HepG2 (cell line): ENCODE data around the gene PLXNA4. TPM values are rescaled to one million over a fixed set of nuclear protein-coding genes. Genes with fewer than 3 reads are reported as not detected.

Experiments
- ATAC-seq: fragments of 200-7000 bp; cut with Tn5 transposase; 3 replicates; pipeline ENCODE4 v1.9.1; 2020; ENCODE audit warnings: mild to moderate bottlenecking, moderate library complexity
- BruUV-seq: library from RNA; stranded (reverse); fragments of 400-500 nt; replicated peaks from 2 replicates; lab custom pipeline; 2021; lab: Mats Ljungman, UMichigan
- CTCF ChIA-PET: fragments of 300-600 bp; formaldehyde crosslinking; extraction: SDS; loops from one replicate; lab custom pipeline; 2021; ENCODE audit warnings: low total read pairs, inconsistent platforms, low intra/inter-chr PET ratio; lab: Yijun Ruan, JAX
- POLR2A ChIA-PET: fragments of 350-600 bp; sonication (Branson Sonifier 250); formaldehyde crosslinking; loops from one replicate; lab custom pipeline; 2020; ENCODE audit warnings: antibody characterized with exemption, inconsistent platforms; lab: Yijun Ruan, JAX
- DNase-seq: peaks from one replicate; pipeline ENCODE4 v3.0.0-alpha.2; 2015; ENCODE audit warnings: low spot score
- FAIRE-seq: peaks from 3 replicates; lab custom pipeline; 2011; peaks lifted over from hg19 to GRCh38; lab: Jason Lieb, UNC
- H2AFZ ChIP-seq: one replicate; pipeline ENCODE4 v1.6.1; 2011; ENCODE audit warnings: low read length, inconsistent platforms
- H3K27ac ChIP-seq: fragments of 300-600 bp; 3 replicates; pipeline ENCODE4 v1.8.0; 2011; ENCODE audit warnings: mixed run types, mild to moderate bottlenecking, mixed read lengths, low read length, inconsistent platforms; ENCODE audit not compliant: insufficient read depth; ENCODE audit errors: extremely low read length
- H3K27me3 ChIP-seq, 2 experiments: fragments of 200-600 bp in 1 of 2; 2 replicates in 1 of 2; 3 replicates in 1 of 2; pipeline versions ENCODE4 v1.6.0 to v1.8.0; 2011; ENCODE audit warnings: low read length in 2 of 2, mild to moderate bottlenecking in 2 of 2, moderate library complexity in 2 of 2, inconsistent platforms in 1 of 2; ENCODE audit not compliant: insufficient read depth in 2 of 2, control insufficient read depth in 1 of 2
- H3K36me3 ChIP-seq, 2 experiments: fragments of 200-600 bp in 1 of 2; replicated peaks in 1 of 2; 2 replicates in 1 of 2; 3 replicates in 1 of 2; pipeline versions ENCODE4 v1.5.1 to v1.8.0; 2011; ENCODE audit warnings: low read length in 2 of 2, inconsistent platforms in 1 of 2; ENCODE audit not compliant: insufficient read depth in 2 of 2, control insufficient read depth in 1 of 2
- H3K4me1 ChIP-seq: 2 replicates; pipeline ENCODE4 v1.5.1; 2012; ENCODE audit warnings: low read length, inconsistent platforms; ENCODE audit not compliant: insufficient read depth
- H3K4me2 ChIP-seq: 2 replicates; pipeline ENCODE4 v1.6.0; 2011; ENCODE audit warnings: low read depth, low read length, inconsistent platforms
- H3K4me3 ChIP-seq, 3 experiments: fragments of 200-600 bp in 1 of 3; sonication (generic), shearing (Covaris generic) in 1 of 3; replicated peaks in 1 of 3; 2 replicates each; pipeline ENCODE4 v1.5.1; 2011 to 2016; ENCODE audit warnings: low read length in 3 of 3, inconsistent platforms in 2 of 3, low read depth in 2 of 3, mild to moderate bottlenecking in 2 of 3, control low read depth in 1 of 3, mixed read lengths in 1 of 3; ENCODE audit not compliant: insufficient read depth in 1 of 3
- H3K79me2 ChIP-seq: one replicate; pipeline ENCODE4 v1.6.1; 2011; ENCODE audit warnings: low read length, inconsistent platforms; ENCODE audit not compliant: insufficient read depth
- H3K9ac ChIP-seq: 2 replicates; pipeline ENCODE4 v1.6.0; 2011; ENCODE audit warnings: mild to moderate bottlenecking, low read depth, low read length, inconsistent platforms; ENCODE audit not compliant: insufficient read depth
- H3K9me3 ChIP-seq: 2 replicates; pipeline ENCODE4 v1.5.1; 2012; ENCODE audit warnings: mild to moderate bottlenecking, low read length
- H4K20me1 ChIP-seq: 2 replicates; pipeline ENCODE4 v1.6.0; 2011; ENCODE audit warnings: inconsistent platforms, mild to moderate bottlenecking, low read length, moderate library complexity; ENCODE audit not compliant: insufficient read depth
- CBX1 ChIP-seq: IDR thresholded peaks from one replicate; pipeline ENCODE4 v1.6.1; 2016; ENCODE audit warnings: antibody characterized with exemption, low read depth
- CHD2 ChIP-seq: IDR thresholded peaks from 2 replicates; pipeline ENCODE4 v1.6.1; 2011; ENCODE audit warnings: low read depth, low read length, improper control_type of control experiment
- GATAD2A ChIP-seq: IDR thresholded peaks from 2 replicates; pipeline ENCODE4 v1.6.1; 2016
- GFI1 ChIP-seq: sonication (generic); formaldehyde crosslinking; IDR thresholded peaks from 2 replicates; pipeline ENCODE4 v1.5.0; 2020; ENCODE audit warnings: missing genetic modification reagents, mild to moderate bottlenecking, borderline replicate concordance
- KDM5B ChIP-seq: sonication (generic); formaldehyde crosslinking; IDR thresholded peaks from 2 replicates; pipeline ENCODE4 v1.4.0; 2020; ENCODE audit warnings: missing genetic modification reagents, mild to moderate bottlenecking, borderline replicate concordance
- MED8 ChIP-seq: sonication (generic); formaldehyde crosslinking; IDR thresholded peaks from 2 replicates; pipeline ENCODE4 v1.8.1; 2023; ENCODE audit warnings: mild to moderate bottlenecking, missing genetic modification reagents; ENCODE audit not compliant: insufficient replicate concordance
- PRDM15 ChIP-seq: sonication (generic); formaldehyde crosslinking; IDR thresholded peaks from 2 replicates; pipeline ENCODE4 v1.4.0; 2020; ENCODE audit warnings: missing genetic modification reagents
- RFXANK ChIP-seq: IDR thresholded peaks from 2 replicates; pipeline ENCODE4 v1.6.1; 2016
- SMARCE1 ChIP-seq: fragments of 450-650 bp; IDR thresholded peaks from 2 replicates; pipeline ENCODE4 v1.6.1; 2017; ENCODE audit warnings: borderline replicate concordance
- ZFP37 ChIP-seq: sonication (generic); formaldehyde crosslinking; IDR thresholded peaks from 2 replicates; pipeline ENCODE4 v1.4.0; 2020; ENCODE audit warnings: missing genetic modification reagents, borderline replicate concordance
- ZNF350 ChIP-seq: sonication (generic); formaldehyde crosslinking; IDR thresholded peaks from 2 replicates; pipeline ENCODE4 v1.4.0; 2020; ENCODE audit warnings: mild to moderate bottlenecking, low read depth, missing genetic modification reagents, borderline replicate concordance
- WGBS: methylation state at CpG from one replicate; pipeline ENCODE4 v1.1.6; 2017; ENCODE audit warnings: low lambda C conversion rate; 5-methylcytosine and 5-hydroxymethylcytosine counted together
- in situ Hi-C: cut with HindIII; loops from 2 replicates; pipeline ENCODE4 v1.10.0; 2017; ENCODE audit warnings: low pct_unique_long_range_greater_than_20kb; ENCODE audit not compliant: extremely low pct_ligation_motif_present
- intact Hi-C: fragments of 100-400 bp; cut with micrococcal nuclease; formaldehyde crosslinking; loops from one replicate; pipeline ENCODE4 v1.10.0; 2022; ENCODE audit not compliant: unreplicated experiment
- polyA plus RNA-seq, 8 experiments: library from polyadenylated mRNA; depleted of rRNA in 3 of 8; stranded (reverse) in 7 of 8; unstranded in 1 of 8; fragments of >200 nt; fragmentation: Illumina TruSeq in 4 of 8; extraction: Trizol in 4 of 8; gene quantifications; 2 replicates each; pipeline versions ENCODE4 v1.2.1 to v1.2.3, GENCODE V29; 2011 to 2016; ENCODE audit warnings: low read depth in 4 of 8, missing spikeins in 1 of 8, mixed read lengths in 1 of 8; ENCODE audit not compliant: insufficient read depth in 1 of 8
- total RNA-seq, 5 experiments: library from RNA; depleted of rRNA; stranded (reverse); fragments of >200 nt; fragmentation: Illumina TruSeq; extraction: Trizol; gene quantifications; 2 replicates each; pipeline ENCODE4 v1.2.3, GENCODE V29; 2016; ENCODE audit warnings: low read depth in 1 of 5
- TF ChIP-seq, protein P1 (sequence below): sonication (generic); formaldehyde crosslinking; IDR thresholded peaks from 2 replicates; pipeline ENCODE4 v1.4.0; 2020; ENCODE audit warnings: missing genetic modification reagents
- TF ChIP-seq, protein P2 (sequence below): sonication (generic); formaldehyde crosslinking; conservative IDR thresholded peaks from 2 replicates; pipeline ENCODE4 v1.8.1; 2023; ENCODE audit warnings: missing genetic modification reagents

Gene PLXNA4
- total and polyA plus RNA-seq, 2 of the 13 experiments (the other 11 are each of a cell fraction or from before 2014, with no cell fraction given): 0.01 to 0.04 TPM

DNA sequence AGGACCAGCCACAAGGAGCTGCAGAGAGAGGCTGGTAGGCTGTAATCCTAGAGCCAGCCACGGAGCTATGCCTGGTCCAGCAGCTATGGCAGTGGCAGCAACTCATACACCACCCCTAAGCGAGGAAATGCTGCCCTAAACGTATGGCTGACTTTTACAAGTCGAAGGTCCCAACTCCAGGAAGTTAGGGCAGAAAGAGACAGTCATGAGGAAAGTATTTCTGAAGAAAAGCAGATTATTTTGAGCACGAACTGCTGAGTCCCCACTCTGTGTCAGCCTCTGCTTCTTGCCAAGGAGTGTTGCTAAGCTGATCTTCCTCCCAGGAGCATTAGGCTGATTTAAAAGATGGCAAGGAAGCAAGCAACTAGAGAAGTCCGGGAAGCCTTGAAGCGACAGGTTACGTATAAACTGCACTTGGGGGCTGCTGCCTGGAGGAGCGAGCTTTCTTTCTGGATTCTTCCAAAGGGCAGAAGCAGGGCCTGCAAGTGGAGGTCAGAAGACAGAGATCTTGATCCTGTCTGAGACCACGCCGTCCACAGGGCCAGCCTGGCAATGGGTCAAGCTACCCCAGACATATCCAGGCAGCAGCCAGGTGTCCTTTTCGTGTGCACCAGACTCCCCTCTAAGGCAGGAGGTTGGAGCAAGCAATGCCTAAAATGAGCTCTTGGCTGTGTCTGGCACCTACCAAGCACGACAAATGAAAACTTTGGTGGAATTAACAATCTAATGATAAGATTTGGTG, 39.4 kb downstream of the PLXNA4 start:
- no peaks in the 10 kb centered on the region for H4K20me1 ChIP-seq
- ATAC-seq: no peak
- H3K27ac ChIP-seq: no peak overlapping the region
- no peaks in the 10 kb centered on the region for H3K9me3 ChIP-seq
- H3K4me3 ChIP-seq: no peak overlapping the region
- no peaks in the 10 kb centered on the region for H3K36me3 ChIP-seq
- H3K79me2 ChIP-seq: no peaks in the 10 kb centered on the region
- no TSS peak for BruUV-seq
- no peak for DNase-seq
- 3% methylated on average over 9 of the region's 13 CpGs for WGBS
- in situ Hi-C loops (no loop called here), intact Hi-C loops (no loop called here)
- H3K4me2 ChIP-seq: no peak overlapping the region
- FAIRE-seq: no peak
- ChIA-PET POLR2A (no interaction called here), CTCF (no interaction called here)
- H3K9ac ChIP-seq: no peak overlapping the region
- peaks cover 3 to 44% of the 10 kb centered on the region in 2 experiments; a peak in 4 of 5 replicates for H3K27me3 ChIP-seq
- H2AFZ ChIP-seq: no peak overlapping the region
- H3K4me1 ChIP-seq: no peaks in the 10 kb centered on the region
- TF ChIP-seq GATAD2A (CRISPR knock-in tag) (no peak), ZNF350 (CRISPR knock-in tag) (no peak), CBX1 (no peak), CHD2 (no peak), ZFP37 (CRISPR knock-in tag) (no peak), RFXANK (CRISPR knock-in tag) (no peak), GFI1 (CRISPR knock-in tag) (no peak), MED8 (CRISPR knock-in tag) (no peak), KDM5B (CRISPR knock-in tag) (no peak), PRDM15 (CRISPR knock-in tag) (no peak), SMARCE1 (no peak)
- TF ChIP-seq, protein P1, sequence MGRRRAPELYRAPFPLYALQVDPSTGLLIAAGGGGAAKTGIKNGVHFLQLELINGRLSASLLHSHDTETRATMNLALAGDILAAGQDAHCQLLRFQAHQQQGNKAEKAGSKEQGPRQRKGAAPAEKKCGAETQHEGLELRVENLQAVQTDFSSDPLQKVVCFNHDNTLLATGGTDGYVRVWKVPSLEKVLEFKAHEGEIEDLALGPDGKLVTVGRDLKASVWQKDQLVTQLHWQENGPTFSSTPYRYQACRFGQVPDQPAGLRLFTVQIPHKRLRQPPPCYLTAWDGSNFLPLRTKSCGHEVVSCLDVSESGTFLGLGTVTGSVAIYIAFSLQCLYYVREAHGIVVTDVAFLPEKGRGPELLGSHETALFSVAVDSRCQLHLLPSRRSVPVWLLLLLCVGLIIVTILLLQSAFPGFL (CRISPR knock-in tag): no peak
- TF ChIP-seq, protein P2, sequence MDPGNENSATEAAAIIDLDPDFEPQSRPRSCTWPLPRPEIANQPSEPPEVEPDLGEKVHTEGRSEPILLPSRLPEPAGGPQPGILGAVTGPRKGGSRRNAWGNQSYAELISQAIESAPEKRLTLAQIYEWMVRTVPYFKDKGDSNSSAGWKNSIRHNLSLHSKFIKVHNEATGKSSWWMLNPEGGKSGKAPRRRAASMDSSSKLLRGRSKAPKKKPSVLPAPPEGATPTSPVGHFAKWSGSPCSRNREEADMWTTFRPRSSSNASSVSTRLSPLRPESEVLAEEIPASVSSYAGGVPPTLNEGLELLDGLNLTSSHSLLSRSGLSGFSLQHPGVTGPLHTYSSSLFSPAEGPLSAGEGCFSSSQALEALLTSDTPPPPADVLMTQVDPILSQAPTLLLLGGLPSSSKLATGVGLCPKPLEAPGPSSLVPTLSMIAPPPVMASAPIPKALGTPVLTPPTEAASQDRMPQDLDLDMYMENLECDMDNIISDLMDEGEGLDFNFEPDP (CRISPR knock-in tag): no peak
